WI38 (cell line): ENCODE measurements around the gene RAB27A.
"Not testable (repeated sequence)": the region's sequence is repeated elsewhere in the genome, so short reads cannot be mapped to it uniquely, and the experiment has no call there.

Source experiments
- H3K4me3 ChIP-seq: 2 replicates; pipeline ENCODE4 v1.5.1; 2011; ENCODE audit warnings: low read depth, mild to moderate bottlenecking, control low read depth, low read length
- TF ChIP-seq, protein P1 (sequence below): IDR thresholded peaks from 2 replicates; pipeline ENCODE4 v1.5.1; 2012; ENCODE audit warnings: low read depth, mild to moderate bottlenecking, control low read depth, low read length

RAB27A gene

GRCh38 chr15:55254916-55255679 is 34.5 kb downstream of the RAB27A start:
- TF ChIP-seq, protein P1, sequence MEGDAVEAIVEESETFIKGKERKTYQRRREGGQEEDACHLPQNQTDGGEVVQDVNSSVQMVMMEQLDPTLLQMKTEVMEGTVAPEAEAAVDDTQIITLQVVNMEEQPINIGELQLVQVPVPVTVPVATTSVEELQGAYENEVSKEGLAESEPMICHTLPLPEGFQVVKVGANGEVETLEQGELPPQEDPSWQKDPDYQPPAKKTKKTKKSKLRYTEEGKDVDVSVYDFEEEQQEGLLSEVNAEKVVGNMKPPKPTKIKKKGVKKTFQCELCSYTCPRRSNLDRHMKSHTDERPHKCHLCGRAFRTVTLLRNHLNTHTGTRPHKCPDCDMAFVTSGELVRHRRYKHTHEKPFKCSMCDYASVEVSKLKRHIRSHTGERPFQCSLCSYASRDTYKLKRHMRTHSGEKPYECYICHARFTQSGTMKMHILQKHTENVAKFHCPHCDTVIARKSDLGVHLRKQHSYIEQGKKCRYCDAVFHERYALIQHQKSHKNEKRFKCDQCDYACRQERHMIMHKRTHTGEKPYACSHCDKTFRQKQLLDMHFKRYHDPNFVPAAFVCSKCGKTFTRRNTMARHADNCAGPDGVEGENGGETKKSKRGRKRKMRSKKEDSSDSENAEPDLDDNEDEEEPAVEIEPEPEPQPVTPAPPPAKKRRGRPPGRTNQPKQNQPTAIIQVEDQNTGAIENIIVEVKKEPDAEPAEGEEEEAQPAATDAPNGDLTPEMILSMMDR = no peak
- H3K4me3 ChIP-seq = no peak overlapping the region

DNA sequence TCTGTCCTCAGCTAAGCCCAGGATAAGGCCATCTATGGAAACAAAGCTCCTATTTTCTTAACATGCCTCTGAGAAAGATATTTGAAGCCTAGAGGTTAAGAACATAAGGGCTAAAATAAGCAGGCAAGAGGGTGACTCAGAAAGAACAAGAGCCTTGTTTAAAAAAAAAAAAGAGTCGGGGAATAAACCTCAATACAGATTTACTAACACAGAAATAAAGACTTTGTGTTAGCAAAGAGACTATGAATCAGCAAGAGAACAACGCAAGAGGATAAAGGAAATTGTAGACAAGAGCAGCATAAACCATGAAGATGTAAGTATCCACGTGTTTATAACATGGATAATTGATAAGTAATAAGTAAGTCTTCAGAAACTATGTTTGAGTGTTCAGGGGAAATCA is 36.0 kb downstream of the RAB27A start:
- no peak overlapping the region for H3K4me3 ChIP-seq
- TF ChIP-seq, protein P1 = no peak

- H3K4me3 ChIP-seq = not testable (repeated sequence)
Observed at GRCh38 chr15:55252201-55252600, 37.4 kb downstream of the RAB27A start.

DNA sequence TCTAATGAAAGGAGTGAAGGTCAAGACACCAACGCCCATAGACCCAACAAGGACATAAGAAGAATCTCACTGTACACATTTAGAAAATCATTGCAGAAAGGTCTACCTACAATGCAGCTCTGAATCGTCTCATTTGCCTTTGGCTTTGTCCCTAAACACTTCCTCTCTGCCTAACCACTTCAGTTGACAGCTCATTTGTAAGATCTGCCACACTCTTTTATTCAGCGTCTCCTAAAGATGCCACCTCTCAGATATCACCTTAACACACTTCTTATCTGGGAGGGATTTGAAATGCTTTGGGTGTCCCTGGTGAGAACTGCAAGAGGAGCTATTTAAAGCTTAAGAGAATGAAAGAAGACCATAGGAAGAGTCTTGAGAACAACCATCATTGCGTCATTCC is 38.7 kb downstream of the RAB27A start:
- no peak overlapping the region for H3K4me3 ChIP-seq
- TF ChIP-seq, protein P1 = no peak

GRCh38 chr15:55250392-55250791 is 39.2 kb downstream of the RAB27A start:
- TF ChIP-seq, protein P1 = no peak
- no peak overlapping the region for H3K4me3 ChIP-seq

DNA sequence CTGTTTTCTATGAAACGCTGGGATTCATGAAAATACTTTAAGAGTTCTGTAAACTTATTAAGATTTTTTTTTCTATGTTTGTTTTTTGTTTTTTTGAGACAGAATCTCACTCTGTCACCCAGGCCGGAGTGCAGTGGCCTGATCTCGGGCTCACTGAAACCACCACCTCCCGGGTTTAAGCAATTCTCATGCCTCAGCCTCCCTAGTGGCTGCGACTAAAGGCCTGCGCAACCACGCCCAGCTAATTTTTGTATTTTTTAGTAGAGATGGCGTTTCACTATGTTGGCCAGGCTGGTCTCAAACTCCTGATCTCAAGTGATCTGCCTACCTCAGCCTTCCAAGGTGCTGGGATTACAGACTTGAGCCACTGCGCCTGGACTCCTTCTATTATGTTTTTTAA is 39.7 kb downstream of the RAB27A start:
- not testable (repeated sequence) for H3K4me3 ChIP-seq

DNA sequence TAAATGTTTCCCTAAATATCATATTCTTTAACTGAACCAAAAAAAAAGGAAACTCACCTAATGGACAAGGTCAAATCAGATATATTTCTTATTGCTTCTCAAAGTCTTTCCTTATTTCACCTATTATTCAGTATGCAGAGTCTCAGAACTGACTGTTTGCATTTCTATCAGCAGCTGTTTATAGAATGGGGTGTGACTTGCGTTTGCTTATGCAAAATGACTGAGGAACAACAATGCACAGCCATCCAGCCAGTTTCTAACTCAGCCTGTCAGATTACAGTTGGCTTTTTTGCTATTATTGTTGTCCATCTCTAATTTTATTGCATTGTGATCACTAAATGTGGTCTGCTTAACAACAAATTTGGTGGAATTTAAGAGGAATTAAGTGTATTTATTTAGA is 40.7 kb downstream of the RAB27A start:
- TF ChIP-seq, protein P1 = no peak

DNA sequence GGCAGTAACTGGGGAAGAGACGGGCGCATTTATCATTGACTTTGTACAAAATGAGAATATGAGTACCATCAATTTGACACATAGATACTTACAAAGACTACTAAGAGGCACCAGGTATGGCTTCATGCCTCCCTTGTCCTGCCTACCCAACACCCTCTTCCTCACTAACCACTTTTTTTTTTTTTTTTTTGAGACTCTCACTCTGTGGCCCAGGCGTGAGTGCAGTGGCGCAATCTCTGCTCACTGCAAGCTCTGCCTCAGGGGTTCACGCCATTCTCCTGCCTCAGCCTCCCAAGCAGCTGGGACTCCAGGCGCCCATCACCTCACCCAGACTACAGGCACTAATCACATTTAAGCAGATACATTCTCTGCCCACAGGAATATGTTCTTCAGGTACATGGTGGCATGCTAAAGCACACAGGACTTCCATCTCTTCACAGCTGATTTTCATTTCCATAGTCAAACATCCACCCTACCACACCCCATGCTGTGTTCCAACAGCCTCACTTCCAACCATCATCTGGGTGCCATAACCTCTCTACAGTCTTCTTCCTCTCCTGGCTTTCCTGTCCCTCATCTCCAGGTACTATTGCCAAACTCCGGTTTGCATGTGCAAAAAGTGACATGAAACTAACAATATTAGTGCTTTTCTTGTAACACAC is 41.7 kb downstream of the RAB27A start:
- TF ChIP-seq, protein P1 = no peak
- no peak overlapping the region for H3K4me3 ChIP-seq

More for the DNA sequence above, 40.7 kb downstream of the RAB27A start:
- no peak overlapping the region for H3K4me3 ChIP-seq
